HEK293T (cell line): Measurements from ENCODE around the gene CTNNA2.

Experiments
- CTCF ChIA-PET: fragments of 350-600 bp; formaldehyde crosslinking; extraction: SDS; loops from one replicate; lab custom pipeline; 2021; ENCODE audit warnings: antibody characterized with exemption, inconsistent platforms; lab: Yijun Ruan, JAX
- POLR2A ChIA-PET: fragments of 350-600 bp; formaldehyde crosslinking; extraction: SDS; loops from one replicate; lab custom pipeline; 2020; ENCODE audit warnings: antibody characterized with exemption, inconsistent platforms; lab: Yijun Ruan, JAX
- DNase-seq: peaks from one replicate; pipeline ENCODE4 v3.0.0; 2012; ENCODE audit warnings: mixed read lengths; ENCODE audit errors: extremely low spot score
- ARNT ChIP-seq: fragments of 450-650 bp; IDR thresholded peaks from 2 replicates; pipeline ENCODE4 v1.6.1; 2017; ENCODE audit warnings: mild to moderate bottlenecking
- BHLHE40 ChIP-seq: fragments of 450-650 bp; IDR thresholded peaks from 2 replicates; pipeline ENCODE4 v1.6.1; 2016; ENCODE audit warnings: mild to moderate bottlenecking, moderate library complexity, borderline replicate concordance
- CTBP1 ChIP-seq: fragments of 450-650 bp; IDR thresholded peaks from 2 replicates; pipeline ENCODE4 v1.6.1; 2016; ENCODE audit warnings: borderline replicate concordance
- ELF4 ChIP-seq: fragments of 450-650 bp; IDR thresholded peaks from 2 replicates; pipeline ENCODE4 v1.6.1; 2017; ENCODE audit warnings: antibody characterized with exemption
- FOXA1 ChIP-seq: fragments of 450-650 bp; IDR thresholded peaks from 2 replicates; pipeline ENCODE4 v1.6.1; 2016; ENCODE audit warnings: mild to moderate bottlenecking
- FOXK2 ChIP-seq: fragments of 450-650 bp; IDR thresholded peaks from 2 replicates; pipeline ENCODE4 v1.6.1; 2016; ENCODE audit warnings: mild to moderate bottlenecking
- FOXM1 ChIP-seq: fragments of 450-650 bp; IDR thresholded peaks from 2 replicates; pipeline ENCODE4 v1.6.1; 2017; ENCODE audit warnings: mild to moderate bottlenecking, borderline replicate concordance
- HDGF ChIP-seq: fragments of 450-650 bp; IDR thresholded peaks from 2 replicates; pipeline ENCODE4 v1.6.1; 2017; ENCODE audit warnings: antibody characterized with exemption, borderline replicate concordance
- L3MBTL2 ChIP-seq: fragments of 450-650 bp; conservative IDR thresholded peaks from 2 replicates; pipeline ENCODE4 v1.6.1; 2016; ENCODE audit warnings: mild to moderate bottlenecking
- LEF1 ChIP-seq: fragments of 450-650 bp; IDR thresholded peaks from 2 replicates; pipeline ENCODE4 v1.6.1; 2017; ENCODE audit warnings: mild to moderate bottlenecking, borderline replicate concordance
- NFRKB ChIP-seq: fragments of 450-650 bp; IDR thresholded peaks from 2 replicates; pipeline ENCODE4 v1.6.1; 2016; ENCODE audit warnings: mild to moderate bottlenecking, moderate library complexity
- PKNOX1 ChIP-seq: fragments of 450-650 bp; IDR thresholded peaks from 2 replicates; pipeline ENCODE4 v1.6.1; 2016
- SP1 ChIP-seq: fragments of 450-650 bp; IDR thresholded peaks from 2 replicates; pipeline ENCODE4 v1.6.1; 2017
- SUZ12 ChIP-seq: fragments of 450-650 bp; IDR thresholded peaks from 2 replicates; pipeline ENCODE4 v1.6.1; 2016; ENCODE audit warnings: mild to moderate bottlenecking
- TARDBP ChIP-seq: fragments of 450-650 bp; IDR thresholded peaks from 2 replicates; pipeline ENCODE4 v1.6.1; 2016
- ZNF384 ChIP-seq: fragments of 450-650 bp; IDR thresholded peaks from 2 replicates; pipeline ENCODE4 v1.6.1; 2016

Gene CTNNA2

DNA sequence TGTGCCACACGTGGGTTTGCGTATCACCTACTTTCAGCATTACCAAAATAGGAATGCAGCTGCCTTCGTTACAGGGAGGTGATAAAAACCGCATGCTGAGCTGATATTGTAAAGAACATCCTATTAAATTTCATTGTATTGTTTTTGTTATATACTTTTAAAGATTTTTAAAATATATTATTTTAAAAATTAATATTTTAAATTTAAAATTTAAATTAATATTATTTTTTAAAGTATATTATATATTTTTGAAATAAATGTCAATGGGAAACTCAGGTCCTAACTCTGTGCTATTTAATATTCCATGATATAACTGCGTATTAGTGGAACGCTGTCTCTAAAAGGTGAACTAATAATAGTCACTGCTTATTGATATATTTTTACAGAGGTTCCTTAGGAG, 51.2 kb downstream of the CTNNA2 start:
- ChIA-PET CTCF (interaction anchor here (0.6 kb wide), 1 partner anchor 312 kb away, joined by 3 read pairs; no protein-coding TSS in a partner anchor), POLR2A (no interaction called here)
- TF ChIP-seq TARDBP (no peak), SP1 (no peak), ELF4 (no peak), SUZ12 (no peak), FOXK2 (no peak), BHLHE40 (no peak)
- DNase-seq, result no peak

DNA sequence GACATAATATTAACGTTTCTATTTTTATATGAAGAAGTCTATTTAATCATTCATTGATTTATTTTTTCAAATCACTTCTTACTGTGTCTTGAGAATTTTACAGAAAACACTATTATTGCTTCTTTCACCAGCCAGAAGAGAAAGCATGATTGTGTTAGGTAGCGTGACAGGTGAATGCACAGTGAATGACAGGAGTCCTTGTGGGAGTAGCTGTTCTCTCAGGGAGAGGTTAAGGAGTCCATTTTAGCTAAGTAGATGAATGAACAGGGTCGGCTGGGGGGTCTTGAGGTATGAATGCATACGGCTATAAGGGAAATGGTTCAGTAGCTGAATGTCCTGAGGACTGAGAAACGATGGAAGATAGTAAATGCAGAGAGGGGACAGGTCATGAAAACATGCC, 56.2 kb downstream of the CTNNA2 start:
- no peak for DNase-seq
- TF ChIP-seq NFRKB (no peak), CTBP1 (no peak), ARNT (no peak), TARDBP (no peak), FOXA1 (no peak), HDGF (no peak), LEF1 (no peak), FOXK2 (no peak), ZNF384 (no peak), SP1 (no peak), BHLHE40 (no peak), PKNOX1 (no peak)
- ChIA-PET POLR2A (no interaction called here), CTCF (no interaction called here)

DNA sequence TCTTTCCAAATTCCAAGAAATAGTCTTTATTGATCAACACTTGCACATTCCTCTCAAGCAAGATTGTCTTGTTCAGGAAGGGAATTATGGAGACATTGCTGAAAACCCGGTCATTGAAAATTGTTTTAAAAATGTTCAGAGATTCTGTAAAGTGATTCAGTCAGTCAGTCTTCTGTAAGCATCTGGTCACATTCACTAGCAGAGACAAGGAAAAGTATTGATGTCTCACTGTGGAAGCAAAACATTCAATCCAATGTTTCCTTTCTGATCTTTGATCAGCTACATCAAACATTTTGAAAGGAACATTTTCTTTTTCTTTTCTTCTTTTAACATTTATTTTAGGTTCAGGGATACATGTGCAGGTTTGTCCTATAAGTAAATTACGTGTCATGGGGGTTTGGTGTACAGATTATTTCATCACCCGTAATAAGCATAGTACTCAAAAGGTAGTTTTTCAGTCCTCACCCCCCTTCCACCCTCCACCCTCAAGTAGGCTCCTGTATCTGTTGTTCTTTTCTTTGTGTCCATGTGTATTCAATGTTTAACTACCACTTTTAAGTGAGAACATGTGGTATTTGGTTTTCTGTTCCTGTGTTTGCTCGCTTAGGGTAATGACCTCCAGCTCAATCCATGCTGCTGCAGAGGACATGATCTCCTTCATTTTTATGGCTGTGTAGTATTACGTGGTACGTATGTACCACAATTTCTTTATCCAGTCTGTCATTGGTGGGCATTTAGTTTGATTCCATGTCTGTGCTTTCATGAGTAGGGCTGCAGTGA, 61.2 kb downstream of the CTNNA2 start:
- DNase-seq, result no peak
- ChIA-PET CTCF (no interaction called here), POLR2A (no interaction called here)
- no peak for TF ChIP-seq FOXM1

DNA sequence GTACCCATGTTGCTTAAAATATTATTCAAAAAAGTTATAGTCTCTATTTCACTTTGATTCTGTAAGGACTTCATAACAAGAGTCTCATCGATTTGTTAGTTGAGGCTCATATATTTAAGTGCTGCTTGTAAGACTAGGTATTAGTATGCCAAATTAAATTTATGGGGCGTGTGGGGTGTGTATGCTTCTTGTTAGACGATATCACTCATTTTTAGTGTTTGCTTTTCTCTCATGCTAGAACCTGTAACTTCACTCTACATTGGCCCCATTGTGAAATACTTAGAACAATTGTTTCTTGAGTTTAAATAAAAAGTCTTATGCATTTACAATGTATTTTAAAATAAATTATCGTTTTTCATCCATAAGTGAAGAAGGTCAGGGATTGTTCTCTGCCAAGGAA, 63.6 kb downstream of the CTNNA2 start:
- ChIA-PET POLR2A (no interaction called here), CTCF (no interaction called here)
- TF ChIP-seq FOXM1 (no peak), ARNT (no peak), SUZ12 (no peak), FOXA1 (no peak), ELF4 (no peak), PKNOX1 (no peak), CTBP1 (no peak), NFRKB (no peak), SP1 (no peak), HDGF (no peak), LEF1 (no peak), L3MBTL2 (no peak), FOXK2 (no peak), BHLHE40 (no peak), TARDBP (no peak)
- no peak for DNase-seq

DNA sequence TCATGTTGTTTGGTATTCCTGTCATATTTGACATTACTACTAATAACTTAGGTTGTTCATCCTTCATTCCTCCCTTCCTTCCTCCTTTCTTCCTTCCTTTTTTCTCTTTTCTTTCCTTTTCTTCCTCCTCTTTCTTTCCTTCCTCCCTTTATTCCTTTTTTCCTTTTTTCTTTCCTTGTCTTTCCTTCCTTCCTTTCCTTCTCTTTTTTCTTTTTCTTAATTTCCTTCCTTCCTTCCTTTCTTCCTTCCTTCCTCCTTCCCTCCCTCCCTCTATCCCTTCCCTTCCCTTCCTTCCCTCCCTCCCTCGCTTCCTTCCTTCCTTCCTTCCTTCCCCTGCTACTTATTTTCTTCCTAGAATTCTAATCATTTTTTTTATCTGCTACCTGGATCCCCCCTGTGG, 66.1 kb downstream of the CTNNA2 start:
- CTCF ChIA-PET, result no interaction called here
- TF ChIP-seq FOXM1 (no peak), L3MBTL2 (no peak), LEF1 (no peak), FOXA1 (no peak), FOXK2 (no peak), SP1 (no peak), ARNT (no peak), NFRKB (no peak), SUZ12 (no peak), CTBP1 (no peak), PKNOX1 (no peak), HDGF (no peak), TARDBP (no peak), ZNF384 (no peak), ELF4 (no peak), BHLHE40 (no peak)
- POLR2A ChIA-PET, result no interaction called here
- DNase-seq, result no peak

DNA sequence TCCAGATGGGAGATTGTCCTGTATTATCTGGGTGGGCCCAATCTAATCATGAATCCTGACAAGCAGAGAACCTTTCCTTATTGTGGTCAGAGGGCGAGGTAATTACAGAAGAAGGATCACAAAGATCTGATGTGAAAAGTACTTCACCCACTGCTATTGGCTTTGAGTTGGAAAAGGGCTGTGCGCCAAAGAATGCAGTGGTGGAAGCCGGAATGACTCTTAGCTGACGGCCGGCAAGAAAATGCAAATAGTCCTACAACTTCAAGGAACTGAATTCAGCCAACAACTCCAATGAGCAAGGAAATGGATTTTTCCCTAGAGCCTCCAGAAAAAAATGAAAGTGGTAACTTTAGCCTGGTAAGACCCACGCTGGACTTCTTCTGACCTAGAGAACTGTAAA, 67.3 kb downstream of the CTNNA2 start:
- CTCF ChIA-PET, result no interaction called here
- no peak for TF ChIP-seq L3MBTL2
- TF ChIP-seq SP1, result no peak
- no peak for TF ChIP-seq FOXM1
- TF ChIP-seq CTBP1, result no peak
- no peak for TF ChIP-seq SUZ12
- POLR2A ChIA-PET, result no interaction called here
- no peak for DNase-seq
